Bronchial epithelial cell (primary cell): ENCODE results near the gene PTPRE. TPM values are rescaled to one million over a fixed set of nuclear protein-coding genes. Genes with fewer than 3 reads are reported as not detected.

Source experiments
- DNase-seq: peaks from one replicate; pipeline ENCODE4 v3.0.0-alpha.2; 2010; ENCODE audit warnings: low read depth
- FAIRE-seq: peaks from 2 replicates; lab custom pipeline; 2011; peaks lifted over from hg19 to GRCh38; lab: Jason Lieb, UNC
- H3K27me3 ChIP-seq: 2 replicates; pipeline ENCODE4 v1.5.1; 2011; ENCODE audit warnings: low read length; ENCODE audit not compliant: control insufficient read depth, insufficient read depth
- H3K36me3 ChIP-seq: 2 replicates; pipeline ENCODE4 v1.5.1; 2011; ENCODE audit warnings: low read length; ENCODE audit not compliant: control insufficient read depth, insufficient read depth
- H3K4me3 ChIP-seq: 2 replicates; pipeline ENCODE4 v1.5.1; 2011; ENCODE audit warnings: mild to moderate bottlenecking, low read depth, low read length, control low read depth
- CTCF ChIP-seq: IDR thresholded peaks from 2 replicates; pipeline ENCODE4 v1.5.1; 2011; ENCODE audit warnings: mild to moderate bottlenecking, moderate library complexity, low read length, control low read depth, inconsistent platforms; ENCODE audit not compliant: insufficient read depth, severe bottlenecking
- total RNA-seq: library from RNA; depleted of rRNA; stranded (reverse); fragments of >200 nt; gene quantifications from 2 replicates; pipeline ENCODE4 v1.2.1, GENCODE V29; 2014

The PTPRE gene
- total RNA-seq, 1 donor from 2014 or later = 7.9 TPM

GRCh38 chr10:128095027-128095752 lies 188.3 kb downstream of the PTPRE start:
- Histone ChIP-seq H3K36me3 (peaks cover 1% of the 10 kb centered on the region), H3K4me3 (no peak overlapping the region), H3K27me3 (no peaks in the 10 kb centered on the region)
- no peak for DNase-seq
- FAIRE-seq = no peak
- no peak for TF ChIP-seq CTCF

- DNase-seq (no peak), FAIRE-seq (no peak)
- H3K27me3 ChIP-seq = no peaks in the 10 kb centered on the region
- no peak overlapping the region for H3K4me3 ChIP-seq
- H3K36me3 ChIP-seq = peaks cover 1% of the 10 kb centered on the region
- no peak for TF ChIP-seq CTCF
These were observed 189.0 kb downstream of the PTPRE start for GRCh38 chr10:128095753-128096469.

- no peak for FAIRE-seq
- H3K36me3 ChIP-seq = peaks cover 1% of the 10 kb centered on the region
These were observed 189.7 kb downstream of the PTPRE start for GRCh38 chr10:128096486-128097199.

GRCh38 chr10:128097783-128098182 lies 190.9 kb downstream of the PTPRE start:
- H3K36me3 ChIP-seq = peaks cover 1% of the 10 kb centered on the region
- H3K4me3 ChIP-seq = no peak overlapping the region
- H3K27me3 ChIP-seq = no peaks in the 10 kb centered on the region
- FAIRE-seq (no peak), DNase-seq (peak; percentile 18)
- no peak for TF ChIP-seq CTCF

More at GRCh38 chr10:128096486-128097199, 189.7 kb downstream of the PTPRE start:
- DNase-seq = no peak
- H3K27me3 ChIP-seq = no peaks in the 10 kb centered on the region
- no peak for TF ChIP-seq CTCF
- no peak overlapping the region for H3K4me3 ChIP-seq

GRCh38 chr10:128098631-128099030 lies 191.7 kb downstream of the PTPRE start:
- H3K27me3 ChIP-seq = no peaks in the 10 kb centered on the region
- H3K4me3 ChIP-seq = no peak overlapping the region
- DNase-seq (no peak), FAIRE-seq (no peak)
- peaks cover 1% of the 10 kb centered on the region for H3K36me3 ChIP-seq
- no peak for TF ChIP-seq CTCF
